H1 (cell line): ENCODE results near the gene VAPB. TPM values are rescaled to one million over a fixed set of nuclear protein-coding genes. Genes with fewer than 3 reads are reported as not detected.
A peak's percentile ranks its signal among the peaks of the same experiment; 100 is the strongest.

Source experiments
- CTCF ChIA-PET: fragments of 300-600 bp; sonication (Branson Sonifier 250); formaldehyde crosslinking; loops from one replicate; lab custom pipeline; 2021; ENCODE audit not compliant: partially characterized antibody; lab: Charles Lee
- POLR2A ChIA-PET: fragments of 300-600 bp; sonication (Branson Sonifier 250); formaldehyde crosslinking; loops from one replicate; lab custom pipeline; 2021; ENCODE audit warnings: inconsistent platforms; ENCODE audit not compliant: partially characterized antibody; lab: Charles Lee
- DNase-seq, 2 experiments: peaks; one replicate each; pipeline versions ENCODE4 v3.0.0 to v3.0.0-alpha.2; 2010 to 2022; ENCODE audit warnings: low spot score in 2 of 2, low read depth in 1 of 2, mixed read lengths in 1 of 2
- FAIRE-seq: peaks from 2 replicates; lab custom pipeline; 2011; peaks lifted over from hg19 to GRCh38; lab: Jason Lieb, UNC
- H2AFZ ChIP-seq: 2 replicates; pipeline ENCODE4 v1.8.1; 2012; ENCODE audit warnings: low read length, inconsistent platforms
- H2AK5ac ChIP-seq: 2 replicates; pipeline ENCODE4 v1.6.1; 2013; ENCODE audit warnings: low read depth, low read length
- H2BK120ac ChIP-seq: replicated peaks from 2 replicates; pipeline ENCODE3; 2013; ENCODE audit warnings: low read depth, low read length, inconsistent platforms
- H2BK12ac ChIP-seq: 2 replicates; pipeline ENCODE4 v1.6.1; 2013; ENCODE audit warnings: low read depth, low read length
- H2BK15ac ChIP-seq: 2 replicates; pipeline ENCODE4 v1.6.1; 2013; ENCODE audit warnings: low read length
- H2BK20ac ChIP-seq: 2 replicates; pipeline ENCODE4 v1.6.1; 2013; ENCODE audit warnings: low read length
- H2BK5ac ChIP-seq: 2 replicates; pipeline ENCODE4 v1.6.1; 2013; ENCODE audit warnings: low read depth, low read length
- H3K14ac ChIP-seq: 2 replicates; pipeline ENCODE4 v1.6.1; 2013; ENCODE audit warnings: inconsistent platforms; ENCODE audit not compliant: insufficient read length
- H3K18ac ChIP-seq: 2 replicates; pipeline ENCODE4 v1.6.1; 2013; ENCODE audit warnings: low read length; ENCODE audit errors: extremely low read depth
- H3K23ac ChIP-seq: 2 replicates; pipeline ENCODE4 v1.6.1; 2013; ENCODE audit warnings: inconsistent platforms; ENCODE audit not compliant: insufficient read length
- H3K23me2 ChIP-seq: 2 replicates; pipeline ENCODE4 v1.6.1; 2013; ENCODE audit warnings: low read depth, low read length
- H3K27ac ChIP-seq: 2 replicates; pipeline ENCODE4 v1.6.1; 2011; ENCODE audit warnings: low read depth, low read length, inconsistent platforms
- H3K27me3 ChIP-seq, 4 experiments: replicated peaks in 1 of 4; 1 replicate in 1 of 4; 2 replicates in 3 of 4; pipeline versions ENCODE4 v1.6.1 to v1.8.1; 2011 to 2013; ENCODE audit warnings: low read length in 3 of 4, mild to moderate bottlenecking in 3 of 4, inconsistent platforms in 2 of 4, mixed read lengths in 2 of 4, moderate library complexity in 1 of 4; ENCODE audit not compliant: control insufficient read depth in 3 of 4, insufficient read depth in 3 of 4; ENCODE audit errors: extremely low read depth in 1 of 4
- H3K36me3 ChIP-seq, 4 experiments: 2 replicates each; pipeline versions ENCODE4 v1.6.1 to v1.8.1; 2011 to 2013; ENCODE audit warnings: mild to moderate bottlenecking in 4 of 4, low read length in 3 of 4, moderate library complexity in 2 of 4, control low read depth in 1 of 4, inconsistent platforms in 1 of 4; ENCODE audit not compliant: insufficient read depth in 4 of 4, control insufficient read depth in 2 of 4
- H3K4ac ChIP-seq: replicated peaks from 2 replicates; pipeline ENCODE3; 2013; ENCODE audit warnings: low read length, low read depth, mixed read lengths, inconsistent platforms; ENCODE audit not compliant: insufficient read length
- H3K4me1 ChIP-seq, 4 experiments: replicated peaks in 1 of 4; 1 replicate in 1 of 4; 2 replicates in 3 of 4; pipeline versions ENCODE4 v1.6.1 to v1.8.1; 2011 to 2013; ENCODE audit warnings: low read length in 3 of 4, inconsistent platforms in 2 of 4, mixed read lengths in 1 of 4; ENCODE audit not compliant: insufficient read depth in 4 of 4, control insufficient read depth in 3 of 4
- H3K4me2 ChIP-seq, 2 experiments: 2 replicates each; pipeline versions ENCODE4 v1.6.1 to v1.8.1; 2011 to 2013; ENCODE audit warnings: low read depth in 2 of 2, low read length in 2 of 2, control low read depth in 1 of 2, inconsistent platforms in 1 of 2, mild to moderate bottlenecking in 1 of 2; ENCODE audit not compliant: insufficient read depth in 1 of 2
- H3K4me3 ChIP-seq, 4 experiments: fragments of 200-600, 300-600 bp in 1 of 4; sonication (generic), shearing (Covaris generic), sonication (Bioruptor Twin) in 1 of 4; 2 replicates each; pipeline versions ENCODE4 v1.5.1 to v1.8.1; 2011 to 2016; ENCODE audit warnings: low read length in 4 of 4, low read depth in 3 of 4, control low read depth in 2 of 4, inconsistent platforms in 2 of 4, mild to moderate bottlenecking in 2 of 4, mixed read lengths in 1 of 4, moderate library complexity in 1 of 4; ENCODE audit not compliant: insufficient read depth in 2 of 4; ENCODE audit errors: extremely low read depth in 1 of 4
- H3K56ac ChIP-seq: replicated peaks from 2 replicates; pipeline ENCODE3; 2013; ENCODE audit warnings: low read depth, mild to moderate bottlenecking, mixed read lengths, low read length, inconsistent platforms; ENCODE audit not compliant: insufficient read length
- H3K79me1 ChIP-seq: 2 replicates; pipeline ENCODE4 v1.6.1; 2013; ENCODE audit warnings: low read depth, low read length, control low read depth
- H3K79me2 ChIP-seq, 2 experiments: 2 replicates each; pipeline versions ENCODE4 v1.6.1 to v1.8.1; 2012 to 2013; ENCODE audit warnings: low read length in 2 of 2, mild to moderate bottlenecking in 2 of 2, inconsistent platforms in 1 of 2; ENCODE audit not compliant: insufficient read depth in 2 of 2, control insufficient read depth in 1 of 2
- H3K9ac ChIP-seq, 4 experiments: replicated peaks in 1 of 4; 1 replicate in 1 of 4; 2 replicates in 3 of 4; pipeline versions ENCODE4 v1.6.1 to v1.8.1; 2011 to 2013; ENCODE audit warnings: low read depth in 3 of 4, low read length in 3 of 4, control low read depth in 2 of 4, mild to moderate bottlenecking in 2 of 4, moderate library complexity in 2 of 4, inconsistent platforms in 1 of 4; ENCODE audit errors: extremely low read depth in 1 of 4
- H3K9me3 ChIP-seq, 2 experiments: 2 replicates each; pipeline versions ENCODE4 v1.6.1 to v1.8.1; 2012 to 2013; ENCODE audit warnings: mild to moderate bottlenecking in 2 of 2, moderate library complexity in 2 of 2, control low read depth in 1 of 2, inconsistent platforms in 1 of 2, low read depth in 1 of 2, low read length in 1 of 2, mixed read lengths in 1 of 2; ENCODE audit not compliant: insufficient read depth in 2 of 2
- H4K20me1 ChIP-seq, 2 experiments: replicated peaks in 1 of 2; 2 replicates each; pipeline versions ENCODE3 to v1.8.1; 2011 to 2013; ENCODE audit warnings: inconsistent platforms in 2 of 2, low read length in 2 of 2, mild to moderate bottlenecking in 1 of 2; ENCODE audit not compliant: insufficient read depth in 2 of 2, control insufficient read depth in 1 of 2
- H4K5ac ChIP-seq: 2 replicates; pipeline ENCODE4 v1.6.1; 2013; ENCODE audit warnings: low read length, low read depth, mixed read lengths, inconsistent platforms; ENCODE audit not compliant: insufficient read length
- H4K8ac ChIP-seq: 2 replicates; pipeline ENCODE4 v1.8.0; 2013; ENCODE audit warnings: mild to moderate bottlenecking, moderate library complexity, low read length, inconsistent platforms; ENCODE audit not compliant: insufficient read depth; ENCODE audit errors: extremely low read depth
- H4K91ac ChIP-seq: replicated peaks from 2 replicates; pipeline ENCODE3; 2013; ENCODE audit warnings: low read length, mixed read lengths, inconsistent platforms; ENCODE audit not compliant: insufficient read length
- ASH2L ChIP-seq: fragments of 200-600, 300-600 bp; sonication (generic); IDR thresholded peaks from one replicate; pipeline ENCODE4 v1.7.1; 2017; ENCODE audit warnings: low read length
- KDM1A ChIP-seq: fragments of 200-600, 300-600 bp; sonication (generic); IDR thresholded peaks from 2 replicates; pipeline ENCODE4 v1.7.1; 2016; ENCODE audit warnings: mild to moderate bottlenecking, low read length, borderline replicate concordance
- WGBS, 2 experiments: shearing (Covaris generic) in 1 of 2; methylation state at CpG; one replicate each; pipeline versions ENCODE4 v1.1.6 to v1.1.7; 2013 to 2015; ENCODE audit warnings: low lambda C conversion rate in 2 of 2, mixed read lengths in 2 of 2, inconsistent platforms in 1 of 2, low coverage in 1 of 2, missing lambda C conversion rate in 1 of 2; ENCODE audit not compliant: insufficient replicate concordance in 2 of 2, insufficient coverage in 1 of 2, insufficient read length in 1 of 2; ENCODE audit errors: extremely low coverage in 1 of 2, missing lambda C conversion rate in 1 of 2; 5-methylcytosine and 5-hydroxymethylcytosine counted together
- polyA plus RNA-seq, 7 experiments: library from polyadenylated mRNA; depleted of rRNA in 3 of 7; stranded (reverse) in 5 of 7; unstranded in 2 of 7; fragments of >200 nt in 5 of 7; fragments of 200-250 nt in 2 of 7; gene quantifications; 1 replicate in 5 of 7; 2 replicates in 1 of 7; 4 replicates in 1 of 7; pipeline versions ENCODE4 v1.2.1 to v1.2.3, GENCODE V29; 2011 to 2013; ENCODE audit warnings: missing spikeins in 2 of 7, mixed read lengths in 2 of 7
- total RNA-seq: library from RNA; stranded (reverse); fragmentation: NEBNext Ultra II Directional; extraction: Animal tissue kit (Norgen Biotek cat#: 25700); gene quantifications from 2 replicates; pipeline ENCODE4 v1.2.1, GENCODE V29; 2021

The VAPB gene
- total and polyA plus RNA-seq, 2 of the 8 experiments (the other 6 are each of a cell fraction or from before 2014, with no cell fraction given): 24.4 to 62.8 TPM

- Histone ChIP-seq H2BK15ac (no peak overlapping the region), H3K4me1 (peaks cover 0 to 3% (median under 1%) of the 10 kb centered on the region in 4 experiments; a peak in 4 of 7 replicates), H3K4ac (no peak overlapping the region), H4K8ac (no peak overlapping the region), H3K27ac (no peak overlapping the region), H3K18ac (no peak overlapping the region), H3K9me3 (0 out of 4 replicates have a peak, but pooled peaks cover 0 to 3% of the 10 kb centered on the region in 2 experiments), H2BK5ac (no peak overlapping the region), H2AK5ac (no peak overlapping the region), H3K14ac (no peak overlapping the region), H2AFZ (no peak overlapping the region), H3K23me2 (no peaks in the 10 kb centered on the region), H2BK20ac (0 out of 2 replicates have a peak overlapping the region, but pooled peaks have one; percentile 8), H3K23ac (no peak overlapping the region), H3K79me2 (no peaks in the 10 kb centered on the region), H3K36me3 (no peaks in the 10 kb centered on the region), H3K4me2 (no peak overlapping the region), H3K9ac (no peak overlapping the region), H4K20me1 (no peaks in the 10 kb centered on the region), H3K79me1 (no peaks in the 10 kb centered on the region), H3K4me3 (no peak overlapping the region), H4K91ac (no peak overlapping the region), H4K5ac (no peak overlapping the region), H2BK120ac (no peak overlapping the region), H2BK12ac (no peak overlapping the region), H3K56ac (no peak overlapping the region), H3K27me3 (no peaks in the 10 kb centered on the region)
- 87% methylated on average over 16 of the region's 16 CpGs; no CpG with 5 or more reads in 1 of the 2 experiments for WGBS, 2 experiments
- FAIRE-seq (no peak), DNase-seq (no peak)
- TF ChIP-seq KDM1A (peak; percentile 53; the same call in 1 of the 2 replicates), ASH2L (no peak)
- ChIA-PET CTCF (interaction anchor here (0.9 to 2.7 kb wide), 3 partner anchors 12 to 266 kb away, joined by 3 to 15 read pairs (median 4); no protein-coding TSS in a partner anchor), POLR2A (interaction anchor here (0.6 kb wide), 1 partner anchor 187 kb away, joined by 3 read pairs; no protein-coding TSS in a partner anchor)
Measured at GRCh38 chr20:58458342-58459057, 69.5 kb downstream of the VAPB start.
